ENCODE measurements around the gene CPXM1.
A peak's percentile ranks its signal among the peaks of the same experiment; 100 is the strongest.

CPXM1 gene

GRCh38 chr20:2755451-2756055, 44.9 kb downstream of the CPXM1 start:
- CTCF ChIA-PET = interaction anchor here (0.6 to 1.4 kb wide), 5 partner anchors 10 to 246 kb away, joined by 3 to 8 read pairs (median 3); no protein-coding TSS in a partner anchor
- POLR2A ChIA-PET (ENCODE audit: low non-redundant PET) = no interaction called here
- TF ChIP-seq CTCF (conservative IDR thresholded peaks at IDR 0.05; ENCODE audit: low read depth) = no peak
- H3K27ac ChIP-seq = no peak overlapping the region
- no peak for DNase-seq (ENCODE audit: low spot score)

DNA sequence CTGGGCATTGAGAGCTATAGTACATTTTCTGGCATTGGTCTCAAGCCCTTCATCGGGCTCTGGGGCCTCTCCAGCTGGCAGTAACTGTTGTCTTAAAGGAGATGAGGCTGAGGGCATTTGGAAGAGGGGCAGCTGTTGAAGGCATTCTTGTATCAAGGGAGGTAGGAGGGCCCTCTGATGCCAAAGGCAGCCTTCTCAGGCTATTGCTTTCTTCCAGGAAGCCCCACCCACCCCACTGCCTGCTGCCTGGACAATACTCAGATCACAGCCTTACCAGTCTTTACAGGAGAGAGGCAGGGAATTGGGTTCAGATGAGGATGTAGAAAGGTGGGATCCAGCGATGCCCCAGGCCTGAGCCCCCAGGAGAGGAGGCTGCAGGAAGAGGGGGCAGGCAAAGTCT, 46.0 kb downstream of the CPXM1 start:
- TF ChIP-seq CTCF (conservative IDR thresholded peaks at IDR 0.05; ENCODE audit: low read depth) = no peak
- DNase-seq (ENCODE audit: low spot score) = no peak
- no peak overlapping the region for H3K27ac ChIP-seq
- CTCF ChIA-PET = interaction anchor here (2.1 to 2.5 kb wide), 2 partner anchors 11 to 13 kb away, joined by 8 to 19 read pairs; no protein-coding TSS in a partner anchor
- POLR2A ChIA-PET (ENCODE audit: low non-redundant PET) = no interaction called here

DNA sequence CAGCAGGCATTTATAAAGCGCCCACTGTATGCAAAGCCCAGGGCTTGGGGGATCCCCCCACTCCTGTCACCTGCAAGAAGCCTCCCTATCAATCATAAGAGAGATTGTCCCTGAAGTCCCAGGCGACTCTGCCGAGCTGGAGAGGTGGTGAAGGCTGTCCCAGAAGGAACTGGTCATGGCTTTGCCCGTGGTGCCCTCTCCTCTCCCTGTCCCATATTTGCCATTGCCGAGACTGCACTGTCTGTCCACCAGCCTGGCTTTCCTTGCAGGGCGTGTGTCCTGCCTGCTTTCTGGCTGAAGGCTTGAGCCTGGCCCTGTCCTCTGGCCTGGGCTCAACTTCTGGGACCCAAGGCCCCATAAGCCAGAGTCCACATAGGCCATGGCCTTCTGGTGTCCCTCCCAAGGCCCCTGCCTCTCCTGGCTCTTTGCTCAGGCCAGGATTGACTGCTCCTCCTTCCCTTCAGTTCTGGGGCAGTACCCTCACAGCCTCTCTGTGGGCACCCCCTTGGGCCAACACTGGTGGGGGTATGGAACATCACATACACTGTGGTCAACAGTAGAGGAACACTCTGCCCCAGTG, 46.9 kb downstream of the CPXM1 start:
- CTCF ChIA-PET = interaction anchor here (0.7 to 2.5 kb wide), 10 partner anchors 8 to 751 kb away, joined by 3 to 19 read pairs (median 4); no protein-coding TSS in a partner anchor
- POLR2A ChIA-PET (ENCODE audit: low non-redundant PET) = interaction anchor here (0.6 kb wide), 1 partner anchor 249 kb away, joined by 9 read pairs; no protein-coding TSS in a partner anchor

GRCh38 chr20:2752567-2753460, 47.6 kb downstream of the CPXM1 start:
- peak; percentile 44 for DNase-seq (ENCODE audit: low spot score)
- no peak overlapping the region for H3K27ac ChIP-seq
- ChIA-PET POLR2A (ENCODE audit: low non-redundant PET) (interaction anchor here (0.6 kb wide), 1 partner anchor 250 kb away, joined by 9 read pairs; no protein-coding TSS in a partner anchor), CTCF (interaction anchor here (0.6 to 2.5 kb wide), 18 partner anchors 9 to 1249 kb away, joined by 3 to 19 read pairs (median 4); no protein-coding TSS in a partner anchor)
- peak; percentile 82 for TF ChIP-seq CTCF (conservative IDR thresholded peaks at IDR 0.05; ENCODE audit: low read depth)

More for the DNA sequence above, 46.9 kb downstream of the CPXM1 start:
- no peak for DNase-seq (ENCODE audit: low spot score)
- no peak overlapping the region for H3K27ac ChIP-seq
- TF ChIP-seq CTCF (conservative IDR thresholded peaks at IDR 0.05; ENCODE audit: low read depth) = no peak

- ChIA-PET CTCF (interaction anchor here (0.5 to 2.5 kb wide), 11 partner anchors 11 to 1248 kb away, joined by 3 to 19 read pairs (median 3); no protein-coding TSS in a partner anchor), POLR2A (ENCODE audit: low non-redundant PET) (no interaction called here)
- no peak for DNase-seq (ENCODE audit: low spot score)
- TF ChIP-seq CTCF (conservative IDR thresholded peaks at IDR 0.05; ENCODE audit: low read depth) = no peak
- H3K27ac ChIP-seq = no peak overlapping the region
Measured at GRCh38 chr20:2751878-2752566, 48.4 kb downstream of the CPXM1 start.
